IMR-90 (cell line): ENCODE measurements around the gene GARNL3. TPM values are rescaled to one million over a fixed set of nuclear protein-coding genes. Genes with fewer than 3 reads are reported as not detected.

Experiments
- ATAC-seq: fragments of 200-7000 bp; cut with Tn5 transposase; 2 replicates; pipeline ENCODE4 v1.9.1; 2020; ENCODE audit warnings: low read depth, mild to moderate bottlenecking, moderate library complexity
- BruUV-seq: library from RNA; stranded (reverse); fragments of 400-500 nt; replicated peaks from 2 replicates; lab custom pipeline; 2021; lab: Mats Ljungman, UMichigan
- CTCF ChIA-PET: fragments of 300-600 bp; formaldehyde crosslinking; extraction: SDS; loops from one replicate; lab custom pipeline; 2021; ENCODE audit warnings: antibody characterized with exemption; lab: Yijun Ruan, JAX
- POLR2A ChIA-PET: fragments of 300-600 bp; sonication (Branson Sonifier 250); formaldehyde crosslinking; loops from one replicate; lab custom pipeline; 2022; ENCODE audit warnings: antibody characterized with exemption; ENCODE audit not compliant: unreplicated experiment; lab: Charles Lee
- DNase-seq: peaks from one replicate; pipeline ENCODE4 v3.0.0; 2013
- H2AFZ ChIP-seq: replicated peaks from 2 replicates; pipeline ENCODE3; 2013; ENCODE audit warnings: low read length, mild to moderate bottlenecking; ENCODE audit not compliant: poor library complexity
- H2AK5ac ChIP-seq: 2 replicates; pipeline ENCODE4 v1.6.1; 2013; ENCODE audit warnings: low read depth, low read length, inconsistent platforms
- H2AK9ac ChIP-seq: replicated peaks from 2 replicates; pipeline ENCODE3; 2013; ENCODE audit warnings: mild to moderate bottlenecking, low read depth, low read length, moderate library complexity; ENCODE audit not compliant: poor library complexity
- H2BK120ac ChIP-seq: 2 replicates; pipeline ENCODE4 v1.6.1; 2013; ENCODE audit warnings: low read depth, low read length, inconsistent platforms
- H2BK15ac ChIP-seq: 3 replicates; pipeline ENCODE4 v1.6.1; 2013; ENCODE audit warnings: low read depth, low read length, inconsistent platforms
- H2BK20ac ChIP-seq: 2 replicates; pipeline ENCODE4 v1.6.1; 2013; ENCODE audit warnings: low read depth, mild to moderate bottlenecking, inconsistent platforms, low read length, moderate library complexity
- H2BK5ac ChIP-seq: 2 replicates; pipeline ENCODE4 v1.6.1; 2013; ENCODE audit warnings: mild to moderate bottlenecking, low read depth, low read length, inconsistent platforms; ENCODE audit not compliant: poor library complexity, severe bottlenecking
- H3K14ac ChIP-seq: replicated peaks from 2 replicates; pipeline ENCODE4 v1.6.1; 2013; ENCODE audit warnings: low read depth, low read length, inconsistent platforms
- H3K18ac ChIP-seq: 2 replicates; pipeline ENCODE4 v1.6.1; 2013; ENCODE audit warnings: low read depth, low read length, control low read depth
- H3K23ac ChIP-seq: 2 replicates; pipeline ENCODE4 v1.6.1; 2013; ENCODE audit warnings: low read depth, low read length, inconsistent platforms
- H3K27ac ChIP-seq: 2 replicates; pipeline ENCODE4 v1.5.1; 2013; ENCODE audit warnings: mild to moderate bottlenecking, control low read depth, low read length; ENCODE audit not compliant: insufficient read depth
- H3K27me3 ChIP-seq: 2 replicates; pipeline ENCODE4 v1.6.1; 2013; ENCODE audit warnings: low read length; ENCODE audit not compliant: control insufficient read depth, insufficient read depth
- H3K36me3 ChIP-seq: 2 replicates; pipeline ENCODE4 v1.6.1; 2013; ENCODE audit warnings: low read length, mixed read lengths; ENCODE audit not compliant: control insufficient read depth, insufficient read depth
- H3K4ac ChIP-seq: 2 replicates; pipeline ENCODE4 v1.6.1; 2013; ENCODE audit warnings: low read depth, low read length, inconsistent platforms
- H3K4me1 ChIP-seq: 2 replicates; pipeline ENCODE4 v1.6.1; 2013; ENCODE audit warnings: low read length, mixed read lengths; ENCODE audit not compliant: control insufficient read depth, insufficient read depth
- H3K4me2 ChIP-seq: 2 replicates; pipeline ENCODE4 v1.6.1; 2013; ENCODE audit warnings: low read depth, mild to moderate bottlenecking, control low read depth, low read length, moderate library complexity
- H3K4me3 ChIP-seq: 2 replicates; pipeline ENCODE4 v1.5.1; 2013; ENCODE audit warnings: low read depth, mild to moderate bottlenecking, control low read depth, low read length, moderate library complexity; ENCODE audit not compliant: insufficient read depth
- H3K56ac ChIP-seq: 2 replicates; pipeline ENCODE4 v1.6.1; 2013; ENCODE audit warnings: low read length, inconsistent platforms; ENCODE audit not compliant: insufficient read depth; ENCODE audit errors: extremely low read depth
- H3K79me1 ChIP-seq, 2 experiments: 2 replicates each; pipeline ENCODE4 v1.6.1; 2013; ENCODE audit warnings: low read length in 2 of 2, inconsistent platforms in 1 of 2, low read depth in 1 of 2
- H3K9ac ChIP-seq: 2 replicates; pipeline ENCODE4 v1.6.1; 2013; ENCODE audit warnings: low read depth, low read length, control low read depth
- H3K9me1 ChIP-seq: 2 replicates; pipeline ENCODE4 v1.6.1; 2013; ENCODE audit warnings: low read length, inconsistent platforms; ENCODE audit not compliant: insufficient read depth
- H3K9me3 ChIP-seq: 2 replicates; pipeline ENCODE4 v1.6.1; 2013; ENCODE audit warnings: low read length; ENCODE audit not compliant: control insufficient read depth, insufficient read depth
- H4K20me1 ChIP-seq: 2 replicates; pipeline ENCODE4 v1.6.1; 2013; ENCODE audit warnings: low read length, inconsistent platforms; ENCODE audit not compliant: insufficient read depth
- H4K5ac ChIP-seq: 2 replicates; pipeline ENCODE4 v1.6.1; 2013; ENCODE audit warnings: mild to moderate bottlenecking, low read depth, low read length, control low read depth
- H4K8ac ChIP-seq, 2 experiments: 2 replicates each; pipeline ENCODE4 v1.6.1; 2013; ENCODE audit warnings: low read depth in 2 of 2, low read length in 2 of 2, control low read depth in 1 of 2, inconsistent platforms in 1 of 2
- H4K91ac ChIP-seq: 2 replicates; pipeline ENCODE4 v1.6.1; 2013; ENCODE audit warnings: low read depth, low read length, inconsistent platforms; ENCODE audit not compliant: insufficient read depth
- CHD1 ChIP-seq: IDR thresholded peaks from 2 replicates; pipeline ENCODE4 v1.6.1; 2012; ENCODE audit warnings: low read depth, low read length, improper control_type of control experiment
- FOS ChIP-seq: fragments of 150-350 bp; IDR thresholded peaks from 2 replicates; pipeline ENCODE4 v1.6.1; 2016; ENCODE audit warnings: low read depth, low read length
- MAFK ChIP-seq: IDR thresholded peaks from 2 replicates; pipeline ENCODE4 v1.6.1; 2012; ENCODE audit warnings: low read depth, low read length, improper control_type of control experiment
- RCOR1 ChIP-seq: IDR thresholded peaks from 2 replicates; pipeline ENCODE4 v1.6.1; 2012; ENCODE audit warnings: mild to moderate bottlenecking, low read length, improper control_type of control experiment; ENCODE audit not compliant: insufficient replicate concordance
- WGBS, 2 experiments: methylation state at CpG; one replicate each; pipeline versions ENCODE4 v1.1.5 to v1.1.7; 2013; ENCODE audit warnings: missing lambda C conversion rate in 2 of 2; ENCODE audit not compliant: insufficient read length in 1 of 2; ENCODE audit errors: extremely low coverage in 2 of 2; 5-methylcytosine and 5-hydroxymethylcytosine counted together
- dilution Hi-C: fragments of 300-500 bp; cut with HindIII; formaldehyde crosslinking; loops from one replicate; pipeline ENCODE4 v1.14.3; 2018; ENCODE audit warnings: low sequenced_read_pairs; ENCODE audit not compliant: unreplicated experiment
- in situ Hi-C: fragments of 300-500 bp; cut with MboI; formaldehyde crosslinking; loops from 3 replicates; pipeline ENCODE4 v1.14.3; 2019; ENCODE audit warnings: low sequenced_read_pairs, inconsistent platforms, mixed read lengths
- intact Hi-C: fragments of 100-400 bp; cut with micrococcal nuclease; formaldehyde crosslinking; loops from 2 replicates; pipeline ENCODE4 v1.10.0; 2022
- polyA plus RNA-seq, 3 experiments: library from polyadenylated mRNA; depleted of rRNA; stranded (reverse); fragments of >200 nt; gene quantifications; 2 replicates each; pipeline ENCODE4 v1.2.3, GENCODE V29; 2012; ENCODE audit warnings: low replicate concordance in 1 of 3
- total RNA-seq: library from RNA; depleted of rRNA; stranded (reverse); fragments of >200 nt; gene quantifications from 2 replicates; pipeline ENCODE4 v1.2.3, GENCODE V29; 2012

GARNL3 gene
- total and polyA plus RNA-seq, 2 of the 4 experiments (the other 2 are of a cell fraction): 1.9 to 5.0 TPM

DNA sequence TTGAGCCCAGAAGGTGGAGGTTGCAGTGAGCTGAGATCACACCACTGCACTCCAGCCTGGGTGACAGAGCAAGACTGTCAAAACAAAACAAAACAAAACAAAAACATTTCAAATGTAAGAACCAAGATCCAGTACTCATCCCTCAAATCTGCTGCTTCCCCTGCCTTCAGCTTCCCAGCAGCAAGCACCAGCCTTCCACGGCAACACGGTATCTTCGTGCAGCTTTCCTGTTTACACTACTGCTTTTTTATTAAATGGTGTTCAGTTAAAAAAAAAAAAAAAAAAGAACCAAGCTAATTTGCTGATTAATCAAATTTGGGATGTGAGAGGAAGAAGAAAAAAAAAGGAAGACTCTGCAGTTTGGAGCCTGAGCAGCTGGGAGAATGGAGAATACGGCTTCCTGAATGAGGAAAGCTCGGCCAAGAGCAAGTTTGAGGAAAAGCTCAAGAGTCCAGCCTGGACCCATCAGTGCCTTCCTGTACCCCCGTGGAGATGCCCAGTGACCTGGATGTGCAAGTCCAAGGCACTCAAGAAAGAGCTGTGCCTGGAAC is 104.4 kb downstream of the GARNL3 start:
- no peak overlapping the region for H2AK5ac ChIP-seq
- no peak overlapping the region for H2BK5ac ChIP-seq
- no peak overlapping the region for H2BK120ac ChIP-seq
- no peak overlapping the region for H3K9ac ChIP-seq
- no peak overlapping the region for H3K23ac ChIP-seq
- no peak overlapping the region for H3K4ac ChIP-seq
- H2AK9ac ChIP-seq: no peak overlapping the region
- no peak overlapping the region for H4K8ac ChIP-seq
- DNase-seq (no peak), ATAC-seq (no peak)
- intact Hi-C loops: no loop called here
- H2BK15ac ChIP-seq: no peak overlapping the region
- no peaks in the 10 kb centered on the region for H3K79me1 ChIP-seq
- H3K27ac ChIP-seq: no peak overlapping the region
- H4K91ac ChIP-seq: no peak overlapping the region
- H3K27me3 ChIP-seq: peaks cover 18% of the 10 kb centered on the region
- BruUV-seq: no TSS peak
- H3K18ac ChIP-seq: no peak overlapping the region
- H3K14ac ChIP-seq: no peak overlapping the region
- ChIA-PET POLR2A (interaction anchor here (0.6 kb wide), 1 partner anchor 8 kb away, joined by 9 read pairs; no protein-coding TSS in a partner anchor), CTCF (interaction anchor here (0.6 kb wide), 1 partner anchor 28 kb away, joined by 3 read pairs; the partner anchor contains the start of gene SLC2A8)
- no peaks in the 10 kb centered on the region for H3K36me3 ChIP-seq
- in situ Hi-C loops: no loop called here
- H4K5ac ChIP-seq: no peak overlapping the region
- H3K4me1 ChIP-seq: no peaks in the 10 kb centered on the region
- dilution Hi-C loops: no loop called here
- no peak overlapping the region for H2AFZ ChIP-seq
- H2BK20ac ChIP-seq: no peak overlapping the region
- H3K9me3 ChIP-seq: no peaks in the 10 kb centered on the region
- no peak overlapping the region for H3K4me3 ChIP-seq
- H3K4me2 ChIP-seq: no peak overlapping the region
- no peak overlapping the region for H3K56ac ChIP-seq
- WGBS, 2 experiments: 79% methylated on average over 2 of the region's 6 CpGs; no CpG with 5 or more reads in 1 of the 2 experiments
- TF ChIP-seq MAFK (peak; percentile 93), FOS (no peak), CHD1 (no peak), RCOR1 (no peak)
- no peaks in the 10 kb centered on the region; the same call in 1 of the 2 replicates for H3K9me1 ChIP-seq
- H4K20me1 ChIP-seq: no peaks in the 10 kb centered on the region
